NCI-H226 (cell line): Measurements from ENCODE around the gene PRKD2.

ENCODE experiments used
- DNase-seq: peaks from one replicate; pipeline ENCODE4 v3.0.0-alpha.2; 2015

PRKD2 gene

DNA sequence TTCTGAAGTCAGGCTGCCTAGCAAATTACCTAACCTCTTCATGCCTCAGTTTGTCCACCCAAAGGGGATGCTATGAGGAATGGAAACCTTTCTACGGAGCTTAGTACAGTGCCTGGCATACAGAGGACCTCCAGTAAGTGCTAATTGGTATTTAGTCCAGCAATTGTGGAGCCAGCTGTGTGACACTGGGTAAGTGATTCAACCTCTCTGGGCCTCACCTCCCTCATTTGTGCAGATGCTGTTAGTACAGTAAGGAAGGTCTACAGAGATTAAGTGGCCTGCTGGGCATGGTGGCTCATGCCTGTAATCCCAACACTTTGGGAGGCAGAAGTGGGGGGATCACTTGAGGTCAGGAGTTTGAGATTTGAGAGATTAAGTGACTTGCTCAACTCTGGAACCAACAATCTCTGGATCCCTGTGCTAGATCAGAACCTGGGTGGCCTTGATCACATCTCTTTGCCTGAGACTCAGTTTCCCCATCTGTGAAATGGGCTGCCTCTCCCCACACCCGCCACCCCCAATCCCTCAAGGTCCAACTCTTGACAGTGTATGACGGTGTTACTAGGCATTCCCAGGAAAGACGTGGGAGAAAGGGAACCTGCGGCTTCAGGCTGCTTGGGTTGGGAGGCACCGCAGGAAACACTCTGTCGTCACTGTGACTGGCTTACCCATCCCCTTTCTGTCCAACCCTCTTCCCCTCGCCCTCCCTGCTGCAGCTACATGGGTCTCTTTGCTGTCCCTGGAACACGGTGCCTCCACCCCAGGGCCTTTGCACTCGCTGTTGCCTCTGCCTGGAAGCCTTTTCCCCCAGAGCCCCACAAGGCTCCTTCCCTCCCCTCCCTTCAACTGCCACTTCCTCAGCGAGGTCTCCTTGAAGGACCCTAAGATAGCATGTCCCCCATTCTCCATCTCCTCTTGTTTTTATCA, 18.3 kb downstream of the PRKD2 start:
- no peak for DNase-seq

GRCh38 chr19:46697204-46697960, 19.5 kb downstream of the PRKD2 start:
- peak; percentile 90 for DNase-seq

- DNase-seq: no peak
These were observed 20.1 kb downstream of the PRKD2 start for GRCh38 chr19:46696866-46697203.

DNA sequence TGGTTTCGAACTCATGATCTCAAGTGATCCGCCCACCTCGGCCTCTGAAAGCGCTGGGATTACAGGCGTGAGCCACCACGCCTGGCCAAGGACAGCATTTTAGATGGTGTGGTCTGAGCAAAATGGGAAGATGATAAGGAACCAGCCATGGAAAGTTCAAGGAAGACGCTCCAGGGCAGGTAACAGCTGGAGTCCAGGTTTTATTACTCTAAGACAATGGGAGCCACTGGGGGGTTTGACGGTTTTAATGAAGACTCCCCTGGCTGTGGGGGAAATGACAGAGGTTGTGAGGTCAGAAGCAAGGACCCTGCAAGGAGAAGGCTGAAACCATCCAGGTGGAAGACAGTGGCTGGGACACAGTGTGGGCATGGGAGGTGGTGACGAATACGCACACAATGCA, 20.9 kb downstream of the PRKD2 start:
- DNase-seq: no peak

GRCh38 chr19:46693760-46694159, 23.2 kb downstream of the PRKD2 start:
- no peak for DNase-seq

DNA sequence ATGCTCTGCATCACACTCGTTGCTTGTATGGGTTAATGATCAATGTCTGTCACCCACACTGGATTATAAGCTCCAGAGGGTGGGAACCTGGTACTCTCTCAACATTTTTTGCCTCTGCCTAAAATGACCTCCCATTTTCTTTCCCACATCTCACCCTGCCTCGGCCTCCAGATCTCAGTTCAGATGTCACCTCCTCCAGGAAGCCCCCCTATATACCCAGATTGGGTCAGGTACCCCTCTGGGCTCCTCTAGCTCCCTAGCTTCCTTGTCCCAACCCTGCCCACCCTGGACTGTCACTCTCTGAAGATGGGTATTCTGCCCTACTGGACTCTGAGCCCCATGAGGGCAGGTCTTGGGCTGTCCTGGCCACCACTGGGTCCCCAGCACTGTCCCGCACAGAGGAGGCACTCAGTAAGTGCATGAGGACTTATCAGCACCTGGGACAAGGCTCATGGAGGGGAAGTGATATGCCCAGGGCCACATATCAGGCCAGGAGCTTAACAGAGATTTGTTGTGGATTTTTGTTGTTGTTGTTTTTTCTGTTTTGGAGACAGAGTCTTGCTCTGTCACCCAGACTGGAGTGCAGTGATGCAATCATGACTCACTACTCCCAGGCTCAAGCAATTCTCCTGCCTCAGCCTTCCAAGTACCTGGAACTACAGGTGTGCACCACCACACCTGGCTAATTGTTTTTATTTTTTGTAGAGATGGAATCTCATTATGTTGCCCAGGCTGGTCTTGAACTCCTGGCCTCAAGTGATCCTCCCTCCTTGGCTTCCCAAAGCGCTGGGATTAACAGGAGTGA, 23.8 kb downstream of the PRKD2 start:
- no peak for DNase-seq

DNA sequence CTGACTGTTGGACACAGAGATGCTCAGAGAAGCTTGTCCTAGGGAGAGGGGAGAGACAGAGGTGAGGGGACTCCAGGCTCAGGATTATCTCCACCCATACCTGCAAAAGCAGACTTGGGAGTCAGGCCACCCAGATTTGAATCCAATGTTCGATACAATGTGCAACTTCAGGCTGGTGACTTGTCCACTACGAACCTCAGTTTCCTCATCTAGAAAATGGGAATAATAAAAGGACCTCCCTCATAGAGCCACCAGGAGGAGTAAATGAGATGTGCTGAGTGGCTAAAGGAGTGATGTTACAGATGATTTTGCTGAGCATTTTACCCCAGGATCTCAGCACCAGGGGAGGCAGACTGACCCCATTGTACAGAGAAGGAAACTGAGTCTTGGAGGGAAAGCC, 25.0 kb downstream of the PRKD2 start:
- no peak for DNase-seq

GRCh38 chr19:46691104-46691503, 25.8 kb downstream of the PRKD2 start:
- DNase-seq: no peak

GRCh38 chr19:46689358-46689757, 27.6 kb downstream of the PRKD2 start:
- DNase-seq: no peak

- DNase-seq: no peak
These were observed 29.3 kb downstream of the PRKD2 start for GRCh38 chr19:46687438-46688145.

- DNase-seq: no peak
These were observed 31.7 kb downstream of the PRKD2 start for GRCh38 chr19:46685189-46685588.

- DNase-seq: no peak
These were observed 38.7 kb downstream of the PRKD2 start for GRCh38 chr19:46678110-46678732.

DNA sequence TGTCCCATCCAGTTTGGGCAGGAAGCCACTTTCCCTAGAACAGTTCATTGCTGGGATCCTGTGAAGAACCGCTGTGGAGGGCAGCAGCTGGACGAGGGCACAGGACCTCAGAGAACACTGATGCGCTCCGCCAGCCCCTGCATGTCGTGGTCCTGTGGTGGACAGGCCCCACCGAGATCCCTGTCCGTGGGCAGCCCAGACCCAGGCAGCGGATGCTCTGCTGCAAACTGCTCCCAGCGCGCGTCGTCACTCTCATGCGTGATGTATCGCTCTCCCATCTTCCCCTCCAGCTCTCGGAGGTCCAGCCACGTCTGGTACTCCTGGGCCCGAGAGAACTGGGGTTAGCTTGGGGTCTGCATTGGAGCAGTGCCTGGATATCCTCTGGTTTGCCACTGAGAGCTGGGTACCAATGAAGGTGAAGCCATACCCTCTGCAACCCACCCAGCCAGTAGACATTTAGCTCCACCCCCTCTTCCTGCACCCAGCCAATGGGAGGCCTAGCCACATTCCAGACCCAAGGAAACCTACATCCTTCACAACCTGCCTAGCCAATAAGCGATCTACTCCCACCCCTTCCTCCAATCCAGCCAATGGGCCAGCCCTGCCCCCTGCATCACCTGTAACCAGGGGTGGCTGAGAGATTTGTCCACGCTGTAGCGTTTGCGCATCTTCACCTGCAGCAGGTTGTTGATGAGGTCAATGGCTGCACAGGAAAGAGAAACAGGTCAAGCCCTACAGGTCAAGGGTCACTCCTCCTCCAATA, 42.3 kb downstream of the PRKD2 start:
- DNase-seq: peak; percentile 55

DNA sequence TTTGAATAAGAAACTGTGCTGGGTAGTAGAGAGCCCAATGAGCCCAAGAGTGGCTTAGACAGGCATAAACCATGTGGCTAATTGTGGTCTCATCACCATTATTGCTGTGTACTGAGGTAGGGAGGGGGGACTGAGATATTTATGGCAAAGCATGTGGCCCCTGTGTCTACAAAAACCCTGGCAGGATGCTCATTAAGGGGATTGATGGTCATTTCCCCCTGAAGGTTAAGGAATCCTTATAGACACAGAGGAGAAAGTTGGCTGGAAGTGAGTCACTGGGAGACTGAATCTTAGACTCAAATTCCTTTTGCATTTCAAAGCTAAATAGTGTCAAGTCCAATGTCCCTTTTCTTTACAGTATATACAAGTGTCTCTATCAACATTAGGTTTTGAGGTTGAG, 46.1 kb downstream of the PRKD2 start:
- DNase-seq: no peak

DNA sequence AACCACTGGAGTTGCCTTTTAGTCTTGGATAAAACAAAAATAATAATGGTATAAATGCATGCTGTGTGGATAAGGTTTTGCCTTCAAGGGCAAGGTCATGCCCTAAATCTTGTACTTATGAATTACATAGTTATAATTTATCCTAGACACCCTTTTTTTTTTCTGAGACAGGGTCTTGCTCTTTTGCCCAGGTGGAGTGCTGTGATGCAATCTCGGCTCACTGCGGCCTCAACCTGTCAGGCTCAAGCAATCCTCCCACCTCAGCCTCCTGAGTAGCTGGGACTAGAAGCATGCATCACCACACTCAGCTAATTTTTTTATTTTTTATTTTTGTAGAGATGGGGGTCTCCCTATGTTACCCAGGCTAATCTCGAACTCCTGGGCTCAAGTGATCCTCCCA, 48.3 kb downstream of the PRKD2 start:
- DNase-seq: no peak

DNA sequence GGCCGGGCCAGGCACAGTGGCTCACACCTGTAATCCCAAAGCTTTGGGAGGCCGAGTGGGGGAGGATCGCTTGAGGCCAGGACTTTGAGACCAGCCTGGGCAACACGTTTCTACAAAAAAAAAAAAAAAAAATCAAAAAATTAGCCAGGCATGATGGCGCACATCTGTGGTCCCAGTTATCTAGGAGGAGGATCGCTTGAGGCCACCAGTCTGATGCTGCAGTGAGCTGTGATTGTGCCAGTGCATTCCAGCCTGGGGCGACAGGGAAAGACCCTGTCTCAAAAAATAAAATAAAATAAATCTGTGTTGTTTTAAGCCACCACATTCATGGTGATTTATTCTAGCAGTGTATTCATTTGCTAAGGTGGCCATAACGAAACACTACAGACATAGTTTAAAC, 51.8 kb downstream of the PRKD2 start:
- no peak for DNase-seq

DNA sequence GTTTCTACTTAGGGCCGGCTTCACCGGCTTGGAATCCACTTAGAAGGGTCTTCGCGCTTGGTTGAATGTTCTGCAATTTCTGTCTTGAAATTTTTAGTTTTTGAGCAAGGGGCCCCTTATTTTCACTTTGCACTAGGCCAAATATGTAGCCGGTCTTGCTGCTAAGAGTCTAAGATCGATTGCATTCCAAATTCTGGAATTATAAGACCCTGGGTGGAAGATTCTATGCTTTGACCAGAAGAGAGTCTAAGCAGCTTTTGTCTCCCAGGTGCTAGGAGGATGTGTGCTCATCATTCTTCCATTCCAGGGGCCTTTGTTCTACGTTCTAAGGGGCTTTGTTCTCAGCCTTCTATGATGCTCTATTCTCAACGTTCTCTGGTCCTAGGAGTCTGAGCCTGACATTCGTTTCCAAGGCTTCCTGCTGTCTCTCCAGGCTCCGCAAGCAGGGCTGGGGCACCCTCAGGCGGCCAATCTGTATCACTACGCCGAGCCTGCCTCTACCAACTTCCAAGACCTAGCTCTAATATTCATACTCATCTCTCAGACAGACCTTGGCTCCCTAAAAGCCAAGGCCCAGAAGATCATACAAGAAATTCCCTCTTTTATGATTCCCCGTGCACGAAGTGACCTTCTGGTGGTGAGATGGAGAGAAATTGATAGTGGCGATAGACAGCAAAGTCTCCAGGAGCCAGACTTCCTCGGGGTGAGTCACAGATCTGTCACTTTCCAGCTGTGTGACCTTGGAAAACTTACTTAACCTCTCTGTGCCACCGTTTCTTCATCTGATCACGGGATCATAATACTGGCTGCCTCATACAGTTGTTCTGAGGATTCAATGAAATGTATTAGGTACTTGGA, 55.0 kb downstream of the PRKD2 start:
- peak; percentile 77 for DNase-seq

GRCh38 chr19:46661020-46661731, 55.7 kb downstream of the PRKD2 start, which contains the start of gene DACT3:
Gene DACT3, minus strand, starts transcription at chr19:46661182. Its CDS starts 118 bp downstream, at chr19:46661064.
- peak; percentile 98 for DNase-seq

DNA sequence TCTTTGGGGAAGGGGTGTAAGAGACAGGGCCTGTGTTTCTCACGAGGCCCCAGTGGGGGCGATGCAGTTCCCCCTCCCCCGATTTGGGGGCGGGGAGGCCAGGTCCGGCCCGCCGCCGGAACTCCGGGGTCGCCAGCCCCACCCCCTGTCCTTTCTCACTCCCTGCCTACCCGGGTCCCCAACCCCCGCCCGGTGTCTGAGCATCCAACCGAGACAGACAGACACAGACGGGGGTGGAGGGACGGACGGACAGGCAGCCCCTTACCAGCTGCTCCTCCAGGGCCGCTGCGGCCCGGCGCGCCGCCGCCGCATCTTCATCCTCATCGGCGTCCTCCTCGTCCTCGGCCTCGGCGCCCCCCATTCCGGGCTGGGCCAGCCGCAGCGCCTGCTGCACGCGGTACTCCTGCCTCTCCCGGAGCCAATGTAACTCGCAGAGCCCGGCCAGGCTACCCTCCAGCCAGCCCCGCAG, 56.3 kb downstream of the PRKD2 start:
- DNase-seq: no peak
